Chondrocyte (in vitro differentiated cells): ENCODE results near the gene RNF111. TPM values are rescaled to one million over a fixed set of nuclear protein-coding genes. Genes with fewer than 3 reads are reported as not detected.
A peak's percentile ranks its signal among the peaks of the same experiment; 100 is the strongest.

Source experiments
- DNase-seq: peaks from one replicate; pipeline ENCODE4 v3.0.0; 2021; ENCODE audit warnings: mixed read lengths, low spot score
- H3K27ac Mint-ChIP-seq: one replicate; pipeline ENCODE4 v1.8.0; 2021; ENCODE audit warnings: mild to moderate bottlenecking, moderate library complexity, mixed read lengths; ENCODE audit not compliant: unreplicated experiment
- H3K27me3 Mint-ChIP-seq: 2 replicates; pipeline ENCODE4 v1.8.0; 2021; ENCODE audit warnings: low read depth, mixed read lengths
- H3K36me3 Mint-ChIP-seq: 2 replicates; pipeline ENCODE4 v1.8.0; 2021; ENCODE audit warnings: low read depth, mixed read lengths
- H3K4me1 Mint-ChIP-seq: 2 replicates; pipeline ENCODE4 v1.8.0; 2021; ENCODE audit warnings: low read depth, mild to moderate bottlenecking, mixed read lengths
- H3K4me3 Mint-ChIP-seq: one replicate; pipeline ENCODE4 v1.8.0; 2021; ENCODE audit warnings: mild to moderate bottlenecking, moderate library complexity, mixed read lengths; ENCODE audit not compliant: unreplicated experiment
- H3K9me3 Mint-ChIP-seq: 2 replicates; pipeline ENCODE4 v1.8.0; 2021; ENCODE audit warnings: low read depth, mixed read lengths
- total RNA-seq: library from RNA; stranded (reverse); gene quantifications from 3 replicates; pipeline ENCODE4 v1.2.1, GENCODE V29; 2021
- TF ChIP-seq, protein P1 (sequence below): fragments of 200-600 bp; sonication (generic); IDR thresholded peaks from 2 replicates; pipeline ENCODE4 v1.5.0; 2021; ENCODE audit warnings: antibody characterized with exemption, mild to moderate bottlenecking, moderate library complexity

Gene RNF111
- total RNA-seq, 1 donor from 2014 or later = 27.1 TPM

DNA sequence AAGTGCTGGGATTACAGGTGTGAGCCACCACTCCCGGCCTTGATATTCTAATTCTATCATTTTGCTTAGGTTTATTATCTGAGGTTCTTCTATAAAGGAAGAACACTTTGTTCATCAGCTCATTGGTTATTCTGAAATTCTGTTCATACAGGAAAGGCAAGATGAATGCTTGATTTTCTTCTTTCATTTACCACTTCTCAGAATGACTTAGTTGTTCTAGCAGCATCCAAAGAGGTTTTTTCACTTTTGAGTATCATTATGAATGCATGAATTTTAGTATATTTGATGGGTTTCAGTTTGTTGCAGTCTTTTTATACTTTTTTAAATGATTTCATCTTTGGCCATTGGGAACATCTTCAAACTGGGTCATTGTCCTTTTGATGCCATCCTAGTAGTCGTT is 51.8 kb downstream of the RNF111 start:
- DNase-seq = no peak
- no peaks in the 10 kb centered on the region for H3K27me3 Mint-ChIP-seq
- peaks cover 15% of the 10 kb centered on the region for H3K36me3 Mint-ChIP-seq
- no peak overlapping the region for H3K4me3 Mint-ChIP-seq
- no peaks in the 10 kb centered on the region for H3K4me1 Mint-ChIP-seq
- H3K9me3 Mint-ChIP-seq = no peaks in the 10 kb centered on the region
- TF ChIP-seq, protein P1, sequence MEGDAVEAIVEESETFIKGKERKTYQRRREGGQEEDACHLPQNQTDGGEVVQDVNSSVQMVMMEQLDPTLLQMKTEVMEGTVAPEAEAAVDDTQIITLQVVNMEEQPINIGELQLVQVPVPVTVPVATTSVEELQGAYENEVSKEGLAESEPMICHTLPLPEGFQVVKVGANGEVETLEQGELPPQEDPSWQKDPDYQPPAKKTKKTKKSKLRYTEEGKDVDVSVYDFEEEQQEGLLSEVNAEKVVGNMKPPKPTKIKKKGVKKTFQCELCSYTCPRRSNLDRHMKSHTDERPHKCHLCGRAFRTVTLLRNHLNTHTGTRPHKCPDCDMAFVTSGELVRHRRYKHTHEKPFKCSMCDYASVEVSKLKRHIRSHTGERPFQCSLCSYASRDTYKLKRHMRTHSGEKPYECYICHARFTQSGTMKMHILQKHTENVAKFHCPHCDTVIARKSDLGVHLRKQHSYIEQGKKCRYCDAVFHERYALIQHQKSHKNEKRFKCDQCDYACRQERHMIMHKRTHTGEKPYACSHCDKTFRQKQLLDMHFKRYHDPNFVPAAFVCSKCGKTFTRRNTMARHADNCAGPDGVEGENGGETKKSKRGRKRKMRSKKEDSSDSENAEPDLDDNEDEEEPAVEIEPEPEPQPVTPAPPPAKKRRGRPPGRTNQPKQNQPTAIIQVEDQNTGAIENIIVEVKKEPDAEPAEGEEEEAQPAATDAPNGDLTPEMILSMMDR = no peak
- no peak overlapping the region for H3K27ac Mint-ChIP-seq

- no peaks in the 10 kb centered on the region for H3K9me3 Mint-ChIP-seq
- TF ChIP-seq, protein P1 = no peak
- peak overlapping the region; percentile 27 for H3K27ac Mint-ChIP-seq
- no peak for DNase-seq
- H3K36me3 Mint-ChIP-seq = peaks cover 4% of the 10 kb centered on the region
- H3K4me3 Mint-ChIP-seq = no peak overlapping the region
- no peaks in the 10 kb centered on the region for H3K4me1 Mint-ChIP-seq
- H3K27me3 Mint-ChIP-seq = no peaks in the 10 kb centered on the region
Observed at GRCh38 chr15:59042041-59042440, 54.6 kb downstream of the RNF111 start.

GRCh38 chr15:59048897-59049296 is 61.4 kb downstream of the RNF111 start:
- no peaks in the 10 kb centered on the region for H3K27me3 Mint-ChIP-seq
- TF ChIP-seq, protein P1 = no peak
- H3K36me3 Mint-ChIP-seq = peaks cover 3% of the 10 kb centered on the region
- no peak for DNase-seq
- H3K4me3 Mint-ChIP-seq = no peak overlapping the region
- no peak overlapping the region for H3K27ac Mint-ChIP-seq
- H3K9me3 Mint-ChIP-seq = no peaks in the 10 kb centered on the region
- no peaks in the 10 kb centered on the region for H3K4me1 Mint-ChIP-seq

- no peaks in the 10 kb centered on the region for H3K9me3 Mint-ChIP-seq
- TF ChIP-seq, protein P1 = no peak
- no peak for DNase-seq
- no peaks in the 10 kb centered on the region for H3K27me3 Mint-ChIP-seq
- no peak overlapping the region for H3K27ac Mint-ChIP-seq
- H3K4me3 Mint-ChIP-seq = no peak overlapping the region
- H3K4me1 Mint-ChIP-seq = no peaks in the 10 kb centered on the region
- H3K36me3 Mint-ChIP-seq = peaks cover 10% of the 10 kb centered on the region
Observed at GRCh38 chr15:59051873-59052861, 64.7 kb downstream of the RNF111 start.

GRCh38 chr15:59052915-59053407 is 65.5 kb downstream of the RNF111 start:
- no peak overlapping the region for H3K27ac Mint-ChIP-seq
- H3K36me3 Mint-ChIP-seq = peaks cover 10% of the 10 kb centered on the region
- DNase-seq = no peak
- H3K4me3 Mint-ChIP-seq = no peak overlapping the region
- TF ChIP-seq, protein P1 = no peak
- no peaks in the 10 kb centered on the region for H3K4me1 Mint-ChIP-seq
- no peaks in the 10 kb centered on the region for H3K9me3 Mint-ChIP-seq
- H3K27me3 Mint-ChIP-seq = no peaks in the 10 kb centered on the region
